H54 (cell line): Measurements from ENCODE around the gene B4GALT3.

Source experiments
- DNase-seq: peaks from one replicate; pipeline ENCODE4 v3.0.0; 2011; ENCODE audit warnings: low spot score, mixed read lengths; ENCODE audit not compliant: insufficient read length
- FAIRE-seq: peaks from 3 replicates; lab custom pipeline; 2011; peaks lifted over from hg19 to GRCh38; lab: Jason Lieb, UNC
- POLR2A ChIP-seq: IDR thresholded peaks from 2 replicates; pipeline ENCODE4 v1.6.1; 2011; ENCODE audit warnings: low read depth, mild to moderate bottlenecking, low read length

B4GALT3 gene

DNA sequence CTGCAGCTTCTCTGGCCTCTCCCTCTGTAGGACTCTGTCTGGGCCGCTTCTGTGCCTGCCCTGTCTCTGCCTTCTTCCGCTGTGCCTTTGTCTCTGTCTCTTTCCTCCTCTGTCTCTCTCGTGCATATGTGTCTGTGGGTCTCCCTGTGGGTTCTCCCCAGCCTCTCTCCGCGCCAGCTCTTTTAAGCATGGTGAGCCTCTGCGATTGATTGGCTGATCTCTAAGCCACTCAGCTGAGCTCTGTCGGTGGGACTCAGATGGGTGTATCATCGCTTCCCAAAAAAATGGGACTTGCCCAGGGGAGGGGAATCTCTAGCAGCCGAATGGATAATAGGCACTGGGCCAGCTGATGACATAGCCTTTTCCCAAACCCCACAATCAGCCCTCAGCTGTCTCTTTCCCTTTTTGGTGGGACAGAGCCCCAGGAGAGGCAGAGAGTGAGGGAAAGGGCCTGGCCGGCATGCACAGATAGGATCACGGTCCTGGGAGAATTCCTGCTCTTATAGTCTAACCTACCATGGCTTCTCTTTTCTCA, 21.7 kb upstream of the B4GALT3 start, which contains the start of gene ADAMTS4:
TSS of gene ADAMTS4 (minus strand) at position 158 of the 535 bp plus-strand sequence. CDS start 427 bp downstream, outside the sequence.
- no peak for DNase-seq
- FAIRE-seq = no peak
- no peak for TF ChIP-seq POLR2A

DNA sequence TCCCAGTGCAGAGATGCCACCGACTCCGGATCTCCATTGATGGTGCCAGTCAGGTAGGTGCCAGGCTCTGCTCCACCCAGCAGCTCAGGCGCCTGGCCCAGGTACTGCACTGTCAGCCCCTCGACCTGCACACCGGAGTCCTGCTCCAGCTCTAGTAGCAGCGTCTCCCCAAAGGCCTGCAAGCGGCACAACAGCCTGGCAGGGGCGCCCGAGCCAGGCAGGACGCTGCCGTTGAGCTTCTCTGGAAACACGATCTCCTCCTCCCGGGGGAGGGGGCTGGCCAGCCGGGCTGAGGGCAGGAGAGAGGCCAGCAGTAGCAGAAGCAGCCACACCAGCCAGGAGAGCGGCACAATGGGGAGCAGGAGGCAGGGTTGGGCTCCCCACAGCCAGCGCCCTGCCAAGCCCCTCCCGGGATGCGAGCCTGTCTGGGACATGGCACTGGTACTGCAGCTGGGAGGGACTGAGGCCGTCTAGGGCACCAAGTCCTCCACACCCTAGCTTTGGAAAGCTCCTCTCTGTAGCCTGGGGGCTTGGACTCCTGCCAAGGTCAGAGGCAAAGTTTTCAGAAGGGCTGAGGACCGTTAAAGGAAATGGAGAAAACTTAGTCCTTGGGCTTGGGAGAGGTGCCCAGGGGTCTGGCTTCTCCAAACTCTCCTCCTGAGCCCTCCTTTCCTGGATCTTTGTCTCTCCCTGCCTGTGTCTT, 21.0 kb upstream of the B4GALT3 start:
- DNase-seq = no peak
- no peak for TF ChIP-seq POLR2A
- no peak for FAIRE-seq

DNA sequence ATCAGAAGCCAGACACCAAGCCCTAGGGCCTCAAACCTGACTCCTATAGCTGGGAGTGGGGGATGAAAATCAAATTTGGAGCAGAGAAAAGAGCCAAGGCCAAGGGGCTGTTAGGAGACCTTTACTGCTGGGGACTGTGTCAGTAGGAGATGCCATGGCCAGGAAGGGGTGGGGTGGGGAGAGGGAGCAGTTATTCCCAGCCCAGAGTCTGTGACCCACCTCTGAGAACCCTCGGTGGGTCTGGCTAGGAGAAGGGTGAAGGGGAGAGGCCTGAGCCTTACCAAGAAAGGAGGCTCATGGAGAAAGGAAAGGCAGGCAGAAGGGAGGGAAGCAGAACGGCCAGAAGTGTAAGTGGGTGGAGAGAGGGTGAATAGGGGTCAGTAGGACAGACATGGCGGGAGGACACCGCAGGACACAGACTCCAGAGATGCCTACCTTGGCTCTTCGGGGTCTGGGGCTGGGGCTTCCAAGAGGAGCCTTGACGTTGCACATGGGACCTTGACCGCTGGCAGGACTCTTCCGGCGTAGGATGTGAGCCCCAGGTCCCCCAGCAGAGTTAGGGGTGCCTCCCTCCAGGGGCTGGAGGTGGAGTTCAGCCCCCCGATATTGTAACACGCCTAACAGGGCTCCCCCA, 20.4 kb upstream of the B4GALT3 start:
- DNase-seq (no peak), FAIRE-seq (no peak)
- no peak for TF ChIP-seq POLR2A

DNA sequence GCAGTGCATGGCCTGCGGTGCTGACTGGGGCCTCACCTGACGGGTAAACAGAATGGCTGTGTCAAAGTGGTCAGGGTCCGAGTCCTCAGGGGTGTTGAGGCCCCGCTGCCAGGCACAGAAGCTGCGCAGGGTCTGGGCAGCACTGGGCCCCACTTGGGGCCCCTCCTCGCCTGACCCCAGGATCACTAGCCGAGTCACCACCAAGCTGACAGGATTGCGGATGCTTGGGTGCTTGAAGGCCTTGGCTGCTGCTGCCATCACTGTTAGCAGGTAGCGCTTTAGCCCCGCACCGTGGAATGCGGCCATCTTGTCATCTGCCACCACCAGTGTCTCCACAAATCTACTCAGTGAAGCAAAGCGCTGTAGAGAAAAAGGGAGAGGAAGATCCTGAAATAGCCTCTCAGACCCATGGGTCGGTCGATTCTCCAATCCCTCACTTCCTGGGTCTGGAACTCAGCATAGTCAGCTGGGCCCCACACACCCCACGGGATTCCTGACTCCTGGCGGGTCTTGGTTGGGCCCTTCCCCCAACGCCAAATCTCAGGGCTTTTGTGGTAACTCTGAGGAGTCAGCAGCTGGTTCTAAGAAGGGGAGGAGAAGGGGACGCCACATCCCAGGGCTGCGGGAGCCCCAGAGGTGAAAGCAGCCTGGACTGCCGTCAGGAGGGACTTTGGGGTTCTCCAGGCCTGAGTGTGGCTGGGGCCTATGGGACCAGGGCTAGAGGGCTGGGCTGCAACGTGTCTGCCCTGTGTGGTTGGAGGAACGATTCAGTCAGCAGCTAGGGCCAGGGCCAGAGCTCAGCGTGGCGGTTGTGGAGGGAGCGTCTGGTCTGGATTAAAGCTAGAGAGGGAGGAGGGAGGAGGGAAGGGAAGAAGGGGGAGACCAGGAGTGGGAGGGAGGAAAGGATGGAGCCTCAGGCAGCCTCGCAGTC, 19.5 kb upstream of the B4GALT3 start:
- DNase-seq = no peak
- TF ChIP-seq POLR2A = no peak
- no peak for FAIRE-seq

- DNase-seq (no peak), FAIRE-seq (no peak)
- TF ChIP-seq POLR2A = no peak
These were observed 18.8 kb upstream of the B4GALT3 start for GRCh38 chr1:161196111-161196510.

GRCh38 chr1:161195171-161195570, 17.9 kb upstream of the B4GALT3 start:
- no peak for FAIRE-seq
- DNase-seq = no peak
- TF ChIP-seq POLR2A = no peak

- no peak for TF ChIP-seq POLR2A
- DNase-seq (no peak), FAIRE-seq (no peak)
These were observed 16.4 kb upstream of the B4GALT3 start for GRCh38 chr1:161193561-161194235.

DNA sequence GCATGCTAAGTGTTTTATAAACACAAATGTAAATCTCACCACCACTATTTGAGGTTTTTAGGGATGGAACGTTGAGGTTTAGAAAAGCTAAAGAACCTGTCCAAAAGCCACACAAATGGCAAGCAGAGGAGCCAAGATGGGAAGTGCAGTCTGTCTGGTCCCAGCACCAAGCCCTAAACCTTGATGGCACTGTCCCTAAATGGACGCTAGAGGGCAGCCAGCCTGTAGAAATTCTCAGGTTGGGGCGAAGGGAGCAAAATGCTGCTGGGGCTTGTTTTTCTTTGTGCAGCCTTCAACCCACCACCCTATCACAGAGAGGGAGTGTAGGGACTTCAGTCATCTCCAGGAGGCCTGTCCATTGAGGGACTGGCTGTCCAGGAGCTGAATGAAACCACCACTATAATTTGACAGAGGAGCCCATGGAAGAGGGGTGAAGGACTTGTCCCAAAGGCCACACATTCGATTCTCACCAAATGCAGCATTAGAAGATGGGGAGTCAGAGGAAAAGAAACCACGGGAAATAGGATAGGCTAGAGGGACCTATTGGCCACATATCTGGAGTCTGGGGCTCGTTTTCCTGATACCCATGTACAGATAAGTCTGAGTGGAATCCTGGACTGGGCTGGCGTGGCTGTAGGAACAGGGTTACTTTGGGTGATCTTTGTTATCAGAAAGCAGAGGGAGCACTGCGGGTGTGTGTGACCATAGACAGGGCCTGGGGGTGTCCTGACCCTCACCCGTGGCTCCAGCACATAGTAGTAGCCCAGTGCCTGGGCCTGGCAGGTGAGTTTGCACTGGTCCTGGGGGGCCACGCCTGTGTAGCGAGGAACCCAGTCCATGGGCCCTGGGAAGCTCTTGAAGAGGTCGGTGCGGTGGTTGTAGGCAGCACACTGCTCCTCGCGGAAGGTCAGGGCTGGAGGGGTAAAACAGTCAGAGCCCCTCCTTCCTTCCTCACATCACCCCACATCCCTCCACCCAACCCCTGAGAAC, 15.5 kb upstream of the B4GALT3 start:
- no peak for TF ChIP-seq POLR2A
- DNase-seq (peak; percentile 62), FAIRE-seq (no peak)

GRCh38 chr1:161191971-161192370, 14.7 kb upstream of the B4GALT3 start:
- DNase-seq (no peak), FAIRE-seq (no peak)
- no peak for TF ChIP-seq POLR2A

DNA sequence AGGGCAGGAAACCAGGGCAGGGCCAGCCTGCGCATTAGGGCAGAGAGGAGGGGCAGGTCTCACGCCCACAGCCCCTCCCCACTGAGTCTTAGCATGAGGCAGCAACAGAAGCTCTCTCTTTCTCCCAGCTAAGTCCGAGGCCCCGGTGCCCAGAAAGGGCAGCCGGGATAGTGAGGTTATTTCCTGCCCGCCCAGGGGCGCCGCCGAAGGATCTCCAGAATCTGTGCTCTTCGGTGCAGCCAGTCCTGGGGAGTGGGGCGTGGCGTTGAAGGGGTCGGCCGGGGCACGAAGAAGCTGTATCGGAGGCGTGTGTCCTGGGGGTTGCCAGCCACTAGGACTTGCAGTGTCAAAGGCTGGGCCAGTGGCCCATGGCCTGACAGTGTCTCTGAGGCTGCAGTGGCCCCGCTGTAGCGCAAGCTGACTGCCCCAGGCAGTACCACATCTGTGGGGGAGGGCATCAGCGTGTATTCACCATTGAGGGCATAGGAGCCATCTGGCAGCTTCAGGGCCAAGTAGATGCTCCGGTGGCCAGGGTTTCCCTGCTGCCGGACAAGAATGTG, 13.7 kb upstream of the B4GALT3 start:
- FAIRE-seq (no peak), DNase-seq (no peak)
- TF ChIP-seq POLR2A = no peak

DNA sequence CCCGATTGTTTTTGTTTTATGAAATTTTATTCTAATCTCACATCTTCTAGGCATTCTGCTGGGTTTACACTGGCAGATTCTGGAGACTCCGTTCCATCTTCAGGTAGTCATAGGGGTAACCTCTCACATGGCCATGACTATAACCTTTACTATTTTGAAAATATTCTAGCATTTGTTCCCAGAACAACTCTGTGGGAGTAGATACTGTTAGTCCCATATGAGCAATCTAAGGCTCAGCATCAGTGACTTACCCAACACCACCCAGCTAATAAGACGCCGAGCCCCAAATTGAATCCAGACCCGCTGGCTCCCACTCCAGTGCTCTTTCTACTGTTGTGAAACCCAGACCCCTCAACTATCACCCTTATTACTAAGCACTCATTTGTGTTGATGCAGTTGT, 11.7 kb upstream of the B4GALT3 start:
- no peak for TF ChIP-seq POLR2A
- DNase-seq = no peak
- FAIRE-seq = no peak

DNA sequence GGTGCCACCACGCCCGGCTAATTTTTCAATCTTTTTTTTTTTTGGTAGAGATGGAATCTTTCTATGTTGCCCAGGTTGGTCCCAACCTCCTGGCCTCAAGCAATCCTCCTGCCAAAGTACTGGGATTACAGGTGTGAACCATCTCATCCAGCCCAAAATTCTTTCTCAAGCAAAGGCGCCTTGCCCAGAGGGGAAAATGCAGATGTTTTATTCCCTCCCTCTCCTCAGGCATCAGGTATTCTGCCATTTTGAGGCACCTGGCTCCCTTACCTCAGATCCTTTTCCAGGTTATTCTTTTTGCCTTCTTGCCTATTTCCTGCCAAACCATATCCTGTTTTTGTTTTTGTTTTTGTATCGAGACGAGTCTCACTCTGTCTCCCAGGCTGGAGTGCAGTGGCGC, 11.1 kb upstream of the B4GALT3 start:
- no peak for DNase-seq
- no peak for TF ChIP-seq POLR2A
- FAIRE-seq = no peak
